Activated CD8-positive, alpha-beta memory T cell treated with anti-CD3 and anti-CD28 coated beads, Interleukin-2, amount 50 U/mL, for 24 hours (primary cell): ENCODE measurements around the gene TLX3.

Experiments
- DNase-seq: peaks from one replicate; pipeline ENCODE4 v3.0.0-alpha.2; 2020; ENCODE audit errors: extremely low read depth

Gene TLX3

DNA sequence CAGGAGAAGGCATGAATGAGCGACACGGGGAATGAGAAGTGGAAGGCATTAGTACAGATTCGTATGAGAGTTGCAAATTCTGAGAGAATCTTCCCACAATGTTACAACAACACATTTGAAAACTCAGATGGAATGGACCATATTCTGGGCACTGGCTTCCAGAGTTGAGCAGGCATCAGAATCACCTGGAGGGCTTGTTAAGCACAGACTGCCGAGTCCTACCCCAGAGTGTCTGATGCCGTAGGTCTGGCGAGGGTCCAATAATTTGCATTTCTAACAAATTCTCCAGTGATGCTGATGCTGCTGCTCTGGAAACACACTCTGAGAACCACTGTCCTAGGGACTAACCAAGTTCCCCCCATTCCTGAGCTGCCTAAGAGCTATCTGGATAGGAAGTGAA, 2.9 kb upstream of the TLX3 start:
- no peak for DNase-seq

DNA sequence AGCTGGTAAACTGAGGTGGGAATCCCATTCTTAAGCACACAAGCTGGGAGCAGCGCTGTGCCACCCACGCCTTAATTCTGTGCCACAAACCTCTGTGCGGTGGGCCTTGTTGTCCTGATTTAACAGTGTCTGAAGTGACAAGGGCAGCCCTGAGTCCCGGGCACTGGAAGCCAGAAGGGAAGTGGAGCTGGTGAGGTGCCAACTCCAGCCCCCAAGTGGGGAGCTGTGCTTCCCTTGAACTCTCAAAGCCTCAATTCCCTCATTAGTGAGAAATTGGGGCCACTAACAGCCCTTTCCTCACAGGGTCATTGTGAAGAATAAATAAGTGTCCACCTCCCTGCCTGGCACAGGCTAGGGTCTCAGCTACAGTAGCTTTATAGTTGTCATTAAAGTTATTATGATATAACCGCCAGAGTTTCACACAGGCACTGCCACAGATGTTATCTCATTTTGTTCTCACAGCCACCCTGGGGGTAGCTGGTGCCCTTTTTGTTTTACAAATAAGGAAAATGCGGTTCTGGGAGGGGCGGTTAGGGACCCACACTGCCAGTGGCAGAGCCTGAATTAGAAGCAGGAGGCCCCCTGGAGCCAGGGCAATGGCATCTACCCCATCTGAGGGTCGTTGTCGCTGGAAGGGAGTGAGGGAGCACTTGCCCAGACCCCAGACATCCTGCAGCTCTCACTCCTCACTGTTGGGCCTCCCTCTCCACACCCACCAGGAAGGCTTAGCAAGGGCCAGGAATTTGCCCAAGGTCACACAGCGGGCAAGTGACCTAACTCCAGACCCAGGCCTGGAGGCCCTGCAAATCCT, 2.1 kb upstream of the TLX3 start:
- DNase-seq: no peak

DNA sequence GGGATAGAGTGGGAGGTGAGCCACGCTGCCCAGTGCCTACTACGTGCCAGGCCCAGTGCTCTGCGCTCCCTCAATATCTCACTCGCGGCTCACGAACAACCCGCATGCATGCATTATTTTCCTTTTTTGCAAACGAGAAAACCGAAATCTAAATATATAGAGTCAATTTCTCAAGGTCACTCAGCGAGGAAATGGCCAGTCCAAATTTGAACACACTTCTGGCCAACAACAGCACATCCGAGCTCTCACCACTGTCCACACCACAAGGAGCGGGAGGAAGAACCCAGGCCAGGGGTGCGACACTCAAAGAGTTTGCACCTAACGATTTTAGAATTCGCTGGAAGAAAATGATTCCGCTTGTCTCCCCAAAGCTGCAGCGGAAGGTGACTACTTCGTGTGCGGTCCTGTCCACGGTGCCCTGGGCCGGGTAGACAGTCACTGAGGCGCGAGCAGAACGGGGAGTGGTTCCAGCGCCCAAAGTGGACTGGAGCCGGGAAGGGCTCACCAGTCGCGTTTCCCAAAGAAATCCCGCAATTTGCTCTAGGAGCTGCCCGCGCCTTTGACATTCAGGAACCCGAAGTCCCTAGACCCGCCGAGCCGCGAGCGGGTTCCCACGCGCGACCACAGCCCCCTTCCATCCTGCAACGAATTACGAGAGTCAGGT, 1.1 kb upstream of the TLX3 start:
- no peak for DNase-seq

DNA sequence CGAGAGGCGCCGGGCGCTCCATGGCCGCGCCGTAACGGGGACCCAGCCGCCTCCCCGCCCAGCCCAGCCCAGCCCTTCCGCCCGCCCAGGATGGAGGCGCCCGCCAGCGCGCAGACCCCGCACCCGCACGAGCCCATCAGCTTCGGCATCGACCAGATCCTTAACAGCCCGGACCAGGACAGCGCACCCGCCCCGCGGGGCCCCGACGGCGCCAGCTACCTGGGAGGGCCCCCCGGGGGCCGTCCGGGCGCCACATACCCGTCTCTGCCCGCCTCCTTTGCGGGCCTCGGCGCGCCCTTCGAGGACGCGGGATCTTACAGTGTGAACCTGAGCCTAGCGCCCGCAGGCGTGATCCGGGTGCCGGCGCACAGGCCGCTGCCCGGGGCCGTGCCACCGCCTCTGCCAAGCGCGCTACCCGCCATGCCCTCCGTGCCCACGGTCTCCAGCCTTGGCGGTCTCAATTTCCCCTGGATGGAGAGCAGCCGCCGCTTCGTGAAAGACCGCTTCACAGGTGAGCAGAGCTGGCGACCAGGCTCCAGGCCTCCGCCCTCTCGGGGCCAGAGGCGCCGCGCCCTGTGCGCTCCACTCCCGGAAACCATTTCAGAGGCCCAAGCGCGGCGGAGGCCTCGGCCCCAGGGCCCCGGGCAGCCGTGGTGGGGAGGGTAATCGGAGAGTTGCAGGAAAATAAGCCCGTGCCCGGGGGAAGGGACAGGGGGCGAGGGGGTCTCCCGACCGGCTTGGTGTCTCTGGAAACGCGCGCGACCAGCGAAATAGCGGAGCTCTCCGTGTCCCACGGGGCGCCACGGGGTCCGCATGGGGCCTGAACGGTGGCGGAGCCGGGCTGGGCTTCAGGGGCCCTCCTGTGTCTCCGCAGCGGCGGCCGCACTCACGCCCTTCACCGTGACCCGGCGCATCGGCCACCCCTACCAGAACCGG, 496 bp downstream of the TLX3 start:
- no peak for DNase-seq

DNA sequence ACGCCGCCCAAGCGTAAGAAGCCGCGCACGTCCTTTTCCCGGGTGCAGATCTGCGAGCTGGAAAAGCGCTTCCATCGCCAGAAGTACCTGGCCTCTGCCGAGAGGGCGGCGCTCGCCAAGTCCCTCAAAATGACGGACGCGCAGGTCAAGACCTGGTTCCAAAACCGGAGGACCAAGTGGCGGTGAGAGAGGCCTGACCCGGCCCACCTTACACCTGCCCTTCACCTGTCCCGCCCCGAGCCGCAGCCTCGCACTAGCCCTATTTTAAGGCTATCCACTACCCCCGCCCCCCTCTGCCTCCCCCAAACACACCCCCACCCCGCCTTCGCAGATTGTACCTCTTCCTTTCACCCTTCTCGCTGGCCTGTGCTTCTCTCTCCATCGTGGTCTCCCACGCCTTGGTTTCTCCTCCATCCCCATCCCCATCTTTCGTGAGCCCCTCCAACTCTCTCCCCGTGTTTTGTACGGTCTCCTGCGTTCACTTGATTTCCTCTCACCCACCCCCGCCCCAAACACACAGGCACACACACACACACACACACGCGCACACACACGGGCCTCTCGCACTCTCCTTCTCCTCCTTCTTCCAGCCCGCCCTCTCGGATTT, 1.3 kb downstream of the TLX3 start:
- no peak for DNase-seq

DNA sequence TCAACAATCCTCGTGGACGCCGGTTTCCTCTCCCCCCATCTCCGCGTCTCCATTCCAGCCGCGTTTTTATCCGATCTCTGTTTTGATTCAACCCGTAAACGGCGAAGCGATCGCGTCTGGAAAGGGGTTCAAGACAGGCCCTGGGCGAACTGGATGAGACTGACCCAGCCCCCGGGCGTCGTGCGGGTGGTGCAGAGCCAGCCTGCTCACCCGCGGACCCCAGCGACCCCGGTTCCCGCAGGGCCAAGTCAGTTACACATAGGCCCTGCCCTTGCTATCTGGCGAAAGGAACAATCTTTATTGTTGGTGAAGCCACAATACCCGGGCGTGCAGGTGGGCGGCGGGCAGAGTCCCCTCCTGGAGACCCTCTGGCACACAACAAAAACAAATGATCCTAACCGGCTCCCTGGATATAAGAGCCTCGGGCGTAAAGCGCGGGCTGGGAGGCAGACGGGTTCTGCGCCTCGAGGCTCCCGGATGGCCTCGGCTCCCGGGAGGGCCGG, 1.8 kb downstream of the TLX3 start:
- no peak for DNase-seq

DNA sequence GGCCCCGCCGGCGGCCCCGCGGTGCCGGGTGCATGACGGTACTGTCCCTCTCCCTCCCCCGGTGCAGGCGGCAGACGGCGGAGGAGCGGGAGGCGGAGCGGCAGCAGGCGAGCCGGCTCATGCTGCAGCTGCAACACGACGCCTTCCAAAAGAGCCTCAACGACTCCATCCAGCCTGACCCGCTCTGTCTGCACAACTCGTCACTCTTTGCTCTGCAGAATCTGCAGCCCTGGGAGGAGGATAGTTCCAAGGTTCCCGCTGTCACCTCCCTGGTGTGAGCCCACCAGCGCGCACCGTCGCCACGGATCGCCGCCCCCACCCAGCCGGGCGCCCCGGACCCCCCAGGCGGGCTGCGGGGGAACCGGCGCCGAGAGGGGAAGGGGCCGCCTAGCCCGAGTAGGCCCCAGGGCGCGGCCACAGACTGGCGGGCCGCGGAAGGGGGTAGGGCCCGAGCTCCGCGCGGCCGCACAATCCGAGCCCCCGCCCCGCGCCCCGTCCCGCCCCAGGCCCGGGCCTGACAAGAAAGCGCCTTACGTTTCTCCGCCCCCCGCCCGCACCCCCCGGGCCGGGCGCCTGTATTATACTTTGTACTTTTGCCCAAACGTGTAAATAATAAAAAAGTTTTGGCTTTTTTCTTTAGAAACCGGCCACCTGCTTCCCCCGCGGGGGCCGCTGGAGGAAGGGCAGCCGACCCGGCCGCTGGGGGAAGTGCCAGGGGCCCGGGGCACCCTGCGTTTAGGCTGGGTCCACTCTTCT, 2.5 kb downstream of the TLX3 start:
- no peak for DNase-seq

DNA sequence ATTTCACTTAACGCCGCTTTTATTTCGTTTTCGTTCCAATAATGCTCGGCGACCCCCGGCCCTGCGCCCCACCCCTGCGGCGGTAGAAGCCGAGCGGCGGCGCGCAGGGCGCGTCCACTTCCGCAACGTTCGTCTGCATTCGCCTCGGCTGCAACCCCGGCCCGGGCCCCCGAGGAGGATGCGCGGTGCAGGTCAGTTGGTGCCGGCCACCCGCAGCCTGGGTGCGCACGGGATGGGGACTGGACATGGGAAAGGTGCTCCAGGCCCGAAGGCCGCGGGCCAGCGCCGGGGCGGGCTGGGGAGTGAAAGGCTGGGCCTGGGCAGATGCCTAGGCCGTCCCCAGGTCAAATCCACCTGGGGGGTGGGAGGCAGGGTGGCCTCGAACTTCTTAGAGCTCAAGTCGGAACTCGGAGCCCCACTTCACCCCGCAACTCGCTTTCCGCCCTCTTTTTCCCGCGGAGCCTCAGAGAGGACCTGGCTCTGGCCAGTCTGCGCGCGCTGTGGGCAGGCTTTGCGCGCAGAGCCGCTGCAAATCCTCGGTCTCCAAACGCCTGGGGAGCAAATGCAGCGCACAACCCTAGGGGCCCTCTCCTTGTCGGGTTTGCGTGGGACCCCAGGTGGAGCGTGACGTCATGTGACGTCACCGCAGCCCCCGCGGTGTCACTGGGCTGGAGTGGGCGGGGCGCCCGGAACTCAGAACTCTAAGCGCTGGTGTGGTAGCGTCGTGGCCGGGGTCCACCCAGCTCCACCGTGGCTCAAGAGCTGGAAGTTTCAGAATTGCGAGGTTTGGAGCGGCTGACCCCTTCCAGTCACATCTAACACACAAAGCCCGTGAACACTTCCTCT, 3.3 kb downstream of the TLX3 start:
- DNase-seq: no peak

DNA sequence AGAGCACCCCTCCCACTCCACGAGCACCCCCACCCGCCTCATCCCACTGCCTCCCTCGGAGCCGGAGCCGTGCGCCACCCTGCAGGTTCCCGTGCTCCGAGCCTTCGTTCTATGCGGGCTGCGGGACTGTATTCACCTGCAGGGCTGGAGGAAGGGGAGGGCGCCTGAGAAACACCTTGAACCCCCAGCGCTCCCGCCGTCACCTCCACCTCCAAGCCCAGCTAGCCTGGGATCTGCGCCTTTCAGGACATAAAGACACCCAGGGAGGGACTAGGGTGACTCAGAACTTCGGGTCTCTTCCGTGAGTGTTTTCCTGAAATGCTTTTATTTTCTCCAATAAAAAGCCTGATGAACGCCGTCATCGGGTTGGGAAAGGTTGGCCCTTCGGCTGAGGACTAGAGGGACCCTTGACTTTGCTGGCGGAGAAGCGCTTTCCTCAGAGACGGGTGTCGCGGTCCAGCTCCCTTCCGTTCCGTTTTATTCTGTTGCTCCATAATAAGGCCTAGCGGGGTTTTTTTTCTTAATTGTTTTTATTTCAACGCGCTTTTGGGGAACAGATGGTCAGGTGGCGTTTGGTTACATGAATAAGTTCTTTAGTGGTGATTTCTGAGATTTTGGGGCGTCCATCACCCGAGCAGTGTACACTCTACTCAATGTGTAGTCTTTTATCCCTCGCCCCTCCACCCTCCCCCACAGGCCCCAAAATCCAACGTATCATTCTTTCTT, 4.6 kb downstream of the TLX3 start:
- DNase-seq: no peak

DNA sequence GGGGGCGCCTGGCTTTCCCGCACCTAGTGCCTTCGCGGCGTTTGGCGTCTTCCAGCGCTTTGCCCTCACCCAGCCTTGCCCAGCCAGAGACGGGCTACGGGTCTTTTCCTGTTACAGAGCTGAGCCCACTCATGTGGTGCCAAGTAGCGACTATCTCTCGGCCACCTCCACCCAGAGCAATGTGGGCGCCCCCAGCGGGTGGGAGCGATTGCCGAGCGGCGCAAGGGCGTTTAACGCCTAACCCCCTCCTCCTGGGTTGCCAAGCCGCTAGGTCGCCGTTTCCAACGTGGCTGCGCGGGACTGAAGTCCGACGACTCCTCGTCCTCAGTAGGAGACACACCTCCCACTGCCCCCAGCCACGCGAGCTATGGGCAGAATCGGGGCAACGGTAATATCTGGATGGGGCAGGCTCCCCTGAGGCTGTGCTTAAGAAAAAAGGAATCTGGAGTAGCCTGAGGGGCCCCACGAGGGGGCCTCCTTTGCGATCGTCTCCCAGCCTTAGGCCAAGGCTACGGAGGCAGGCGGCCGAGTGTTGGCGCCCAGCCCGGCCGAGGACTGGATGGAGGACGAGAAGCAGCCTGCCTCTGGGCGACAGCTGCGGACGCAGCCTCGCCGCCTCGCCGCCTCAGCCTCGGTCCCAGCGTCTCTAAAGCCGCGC, 5.8 kb downstream of the TLX3 start:
- no peak for DNase-seq

DNA sequence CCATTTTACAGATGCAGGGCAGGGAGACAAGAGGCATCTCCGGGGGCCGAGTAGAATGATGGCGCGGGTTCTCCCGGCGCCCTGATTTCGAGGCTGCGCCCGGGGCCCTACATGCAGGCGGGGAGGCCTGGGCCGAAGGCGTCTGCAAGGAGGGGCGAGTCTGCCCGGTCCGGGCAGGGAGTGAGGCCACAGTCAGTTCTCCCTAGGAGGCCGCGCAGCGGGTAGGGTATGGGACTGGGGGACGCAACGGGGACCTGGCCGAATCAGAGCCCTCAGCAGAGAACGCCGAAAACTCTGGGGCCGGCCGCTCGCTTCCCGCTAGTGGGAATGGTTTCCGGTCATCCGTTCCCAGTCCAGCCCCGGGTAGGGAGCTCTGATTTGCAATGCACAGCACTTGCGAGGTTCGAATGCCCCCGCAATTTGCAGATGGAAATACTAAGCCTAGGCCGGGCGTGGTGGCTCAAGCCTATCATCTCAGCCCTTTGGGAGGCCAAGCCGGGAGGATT, 6.4 kb downstream of the TLX3 start:
- DNase-seq: no peak

DNA sequence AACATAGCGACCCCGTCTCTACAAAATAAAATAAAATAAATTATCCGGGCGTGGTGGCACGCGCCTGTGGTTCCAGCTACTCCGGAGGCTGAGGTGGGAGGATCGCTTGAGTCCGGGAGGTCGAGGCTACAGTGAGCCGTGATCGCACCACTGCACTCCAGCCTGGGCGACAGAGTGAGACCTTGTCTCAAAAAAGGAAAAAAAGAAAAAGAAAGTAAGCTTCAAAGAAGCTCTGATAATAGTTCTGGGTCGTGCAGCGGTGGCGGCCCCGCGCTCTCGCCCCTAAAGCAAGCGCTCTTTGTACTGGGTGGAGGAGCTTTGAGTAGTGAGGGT, 6.8 kb downstream of the TLX3 start:
- DNase-seq: no peak

DNA sequence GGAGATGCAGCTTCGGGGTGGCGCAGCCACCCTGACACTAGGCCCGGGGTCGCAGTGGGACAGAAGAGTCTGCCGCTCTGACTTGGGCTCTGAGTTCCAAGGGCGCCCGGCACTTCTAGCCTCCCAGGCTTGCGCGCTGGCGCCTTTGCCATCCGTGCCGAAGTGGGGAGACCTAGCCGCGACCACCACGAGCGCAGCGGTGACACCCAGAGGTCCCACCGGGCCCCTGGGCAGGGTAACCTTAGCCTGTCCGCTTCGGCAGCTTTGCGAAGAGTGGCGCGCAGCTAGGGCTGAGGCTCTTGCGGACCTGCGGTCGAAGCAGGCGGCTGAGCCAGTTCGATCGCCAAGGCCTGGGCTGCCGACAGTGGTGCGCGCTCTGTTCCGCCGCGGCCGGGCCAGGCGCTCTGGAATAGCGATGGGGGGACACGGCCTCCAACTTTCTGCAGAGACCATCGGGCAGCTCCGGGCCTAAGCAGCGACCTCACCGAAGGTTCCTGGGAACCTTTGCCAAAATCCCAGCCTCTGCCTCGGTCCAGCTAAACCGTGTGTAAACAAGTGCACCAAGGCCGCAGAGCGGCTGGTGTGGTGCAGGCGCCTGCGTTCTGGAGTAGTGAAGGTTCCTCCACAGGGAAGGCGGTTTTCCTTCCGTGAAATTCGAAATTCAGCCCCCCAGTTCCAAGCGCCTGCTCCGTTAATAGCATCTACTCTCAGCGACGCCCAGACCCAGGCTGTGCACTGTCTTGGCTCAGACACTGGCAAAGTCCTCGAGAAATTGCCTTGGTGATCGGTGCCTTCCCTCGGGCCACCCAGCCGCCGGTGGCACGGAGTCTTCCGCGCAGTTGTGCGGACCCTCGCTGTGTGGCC, 7.4 kb downstream of the TLX3 start:
- no peak for DNase-seq

DNA sequence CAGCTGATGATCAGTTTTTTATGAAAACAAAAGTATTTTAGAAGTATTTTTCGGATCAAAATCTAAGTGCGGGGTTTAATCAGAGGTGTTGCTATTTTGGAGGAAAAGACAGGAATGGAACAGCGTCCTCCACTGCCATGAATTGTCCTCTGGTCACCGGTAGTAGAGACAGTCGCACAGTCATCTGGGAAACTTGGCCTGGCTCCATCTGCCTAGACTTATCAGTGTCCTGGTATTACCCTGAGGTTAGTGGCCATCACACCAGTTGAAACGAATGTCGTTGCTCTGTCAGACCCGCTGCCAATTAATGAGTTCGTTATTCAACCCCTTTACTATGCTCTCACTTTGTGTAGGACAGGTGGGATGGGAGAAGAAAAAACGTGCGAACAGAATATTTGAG, 8.2 kb downstream of the TLX3 start:
- DNase-seq: no peak

DNA sequence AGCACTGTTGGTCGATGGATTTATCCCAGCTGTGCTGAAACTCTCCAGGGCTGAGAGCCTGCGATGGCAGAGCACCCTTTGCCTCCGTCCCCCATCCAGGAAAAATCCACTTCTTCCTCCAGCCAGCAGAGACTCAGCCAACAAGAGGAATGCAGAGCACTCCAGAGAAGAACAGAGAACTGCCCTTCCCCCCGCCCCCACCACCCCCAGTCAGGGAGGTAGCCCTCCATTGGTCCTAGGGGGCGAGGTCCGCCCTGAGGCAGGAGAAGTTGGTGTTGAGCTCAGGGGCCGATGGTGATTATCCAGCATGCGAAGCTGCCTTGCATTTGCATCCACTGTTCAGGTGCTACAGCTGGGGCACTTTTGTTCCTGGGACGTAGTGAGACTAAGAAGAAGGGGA, 9.0 kb downstream of the TLX3 start:
- no peak for DNase-seq

DNA sequence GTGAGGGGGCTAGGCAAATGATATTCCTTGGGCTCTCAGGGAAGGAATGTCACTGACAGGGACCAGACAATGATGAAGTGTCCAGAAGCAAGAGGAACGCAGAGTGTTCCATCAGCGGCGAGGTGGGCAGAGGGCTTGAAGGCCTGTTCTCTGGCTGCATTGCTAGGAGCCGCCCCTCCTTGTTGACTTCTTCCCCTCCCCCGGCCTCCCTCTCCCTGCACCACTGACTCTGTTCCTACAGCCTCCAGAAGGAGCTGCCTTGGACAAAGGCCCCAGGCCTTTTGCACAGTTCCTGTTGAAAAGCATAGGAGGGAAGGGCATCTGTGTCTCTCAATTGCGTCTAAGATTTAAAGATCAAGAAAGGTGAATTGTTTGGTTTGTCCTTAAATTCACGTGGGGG, 12.4 kb downstream of the TLX3 start:
- DNase-seq: no peak

DNA sequence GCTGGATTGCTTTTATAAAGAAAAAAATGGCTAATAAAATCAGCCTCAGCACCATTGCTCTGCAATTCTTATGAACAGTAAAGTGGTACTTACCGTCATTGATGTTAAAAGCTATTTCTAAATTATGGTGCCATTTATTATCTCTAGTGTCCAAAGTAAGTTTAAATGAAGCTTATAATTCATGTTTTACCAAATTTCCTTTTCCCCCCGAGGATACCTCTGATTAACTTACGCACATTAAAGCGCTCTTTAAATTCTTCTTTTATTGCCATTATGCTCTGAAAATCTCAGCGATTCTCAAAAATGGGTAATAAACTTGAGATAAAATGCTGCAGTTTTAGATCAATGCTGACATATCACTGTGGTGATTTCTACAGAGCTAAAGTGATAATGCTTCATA, 13.5 kb downstream of the TLX3 start:
- DNase-seq: no peak

DNA sequence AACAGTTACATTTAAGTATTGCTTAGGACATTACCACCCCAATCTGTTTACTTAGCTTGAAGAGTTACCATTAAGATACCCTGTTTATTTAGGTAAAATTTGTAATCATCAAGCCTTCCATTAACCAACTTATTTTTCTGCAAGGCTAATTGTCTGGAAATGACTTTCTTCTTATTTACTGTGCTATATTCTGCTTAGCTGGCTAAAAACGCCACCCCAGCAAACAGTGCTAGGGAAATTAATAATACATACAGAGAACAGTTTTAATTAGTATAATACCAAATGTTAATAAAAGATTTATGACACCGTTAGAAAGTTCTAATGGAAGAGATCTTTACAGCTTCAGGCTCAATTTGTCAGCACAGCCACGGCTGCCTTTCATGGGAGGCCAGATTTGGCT, 14.0 kb downstream of the TLX3 start:
- DNase-seq: no peak
